ENCODE results near the gene COPG2. TPM values are rescaled to one million over a fixed set of nuclear protein-coding genes. Genes with fewer than 3 reads are reported as not detected.

The COPG2 gene
- polyA plus RNA-seq, 1 donor from 2014 or later, result 37.9 TPM

DNA sequence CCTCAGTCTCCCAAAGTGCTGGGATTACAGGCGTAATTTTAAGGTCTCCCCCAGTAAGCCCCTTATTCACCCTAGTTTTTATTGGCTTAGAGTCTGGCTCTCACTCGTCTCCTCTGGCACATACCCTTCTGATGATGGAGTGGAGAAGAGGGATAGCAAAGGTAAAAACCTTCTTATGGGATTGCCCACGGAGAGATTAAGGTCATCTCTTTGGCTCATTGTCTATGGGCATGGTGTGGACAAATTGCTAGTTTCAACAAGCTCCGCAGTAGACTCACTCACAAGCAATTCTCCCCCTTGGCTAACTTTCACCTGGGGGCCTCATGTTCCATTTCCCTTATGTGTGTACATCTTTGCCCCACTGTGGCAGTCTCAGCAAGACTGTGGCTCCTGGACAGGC, 40.2 kb upstream of the COPG2 start:
- H3K79me2 ChIP-seq (replicated peaks; ENCODE audit: insufficient read depth, low read length), result no peaks in the 10 kb centered on the region
- H3F3A ChIP-seq (ENCODE audit: insufficient read depth, low read length, poor library complexity, severe bottlenecking), result no peaks in the 10 kb centered on the region
- no peak overlapping the region for H2AFZ ChIP-seq (ENCODE audit: low read depth, low read length)
- H3K27me3 ChIP-seq (ENCODE audit: insufficient read depth, low read depth, low read length), result no peaks in the 10 kb centered on the region
- no peaks in the 10 kb centered on the region for H4K20me1 ChIP-seq (ENCODE audit: insufficient read depth)
- no peaks in the 10 kb centered on the region for H3K9me2 ChIP-seq (ENCODE audit: insufficient read depth, low read length)
- no peaks in the 10 kb centered on the region for H3K9me3 ChIP-seq (ENCODE audit: low read length)
- H3K36me3 ChIP-seq (ENCODE audit: insufficient read depth, low read length), result no peaks in the 10 kb centered on the region
- no peak overlapping the region for H3K9ac ChIP-seq (ENCODE audit: low read length)
- H3K4me3 ChIP-seq (ENCODE audit: low read length), result no peak overlapping the region
- no peak overlapping the region for H3K4me2 ChIP-seq (ENCODE audit: low read length)
- H3K27ac ChIP-seq (ENCODE audit: low read length), result no peak overlapping the region
- no peak for TF ChIP-seq EZH2 (IDR thresholded peaks at IDR 0.05; ENCODE audit: borderline replicate concordance, insufficient read depth, low read length, poor library complexity, severe bottlenecking)
- TF ChIP-seq SMC3 (conservative IDR thresholded peaks at IDR 0.05; ENCODE audit: poor library complexity), result no peak
- TF ChIP-seq, protein P1, sequence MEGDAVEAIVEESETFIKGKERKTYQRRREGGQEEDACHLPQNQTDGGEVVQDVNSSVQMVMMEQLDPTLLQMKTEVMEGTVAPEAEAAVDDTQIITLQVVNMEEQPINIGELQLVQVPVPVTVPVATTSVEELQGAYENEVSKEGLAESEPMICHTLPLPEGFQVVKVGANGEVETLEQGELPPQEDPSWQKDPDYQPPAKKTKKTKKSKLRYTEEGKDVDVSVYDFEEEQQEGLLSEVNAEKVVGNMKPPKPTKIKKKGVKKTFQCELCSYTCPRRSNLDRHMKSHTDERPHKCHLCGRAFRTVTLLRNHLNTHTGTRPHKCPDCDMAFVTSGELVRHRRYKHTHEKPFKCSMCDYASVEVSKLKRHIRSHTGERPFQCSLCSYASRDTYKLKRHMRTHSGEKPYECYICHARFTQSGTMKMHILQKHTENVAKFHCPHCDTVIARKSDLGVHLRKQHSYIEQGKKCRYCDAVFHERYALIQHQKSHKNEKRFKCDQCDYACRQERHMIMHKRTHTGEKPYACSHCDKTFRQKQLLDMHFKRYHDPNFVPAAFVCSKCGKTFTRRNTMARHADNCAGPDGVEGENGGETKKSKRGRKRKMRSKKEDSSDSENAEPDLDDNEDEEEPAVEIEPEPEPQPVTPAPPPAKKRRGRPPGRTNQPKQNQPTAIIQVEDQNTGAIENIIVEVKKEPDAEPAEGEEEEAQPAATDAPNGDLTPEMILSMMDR (IDR thresholded peaks at IDR 0.05; ENCODE audit: poor library complexity, severe bottlenecking), result no peak
- TF ChIP-seq RAD21 (conservative IDR thresholded peaks at IDR 0.05), result no peak
- TF ChIP-seq MXI1 (conservative IDR thresholded peaks at IDR 0.05; ENCODE audit: poor library complexity, severe bottlenecking), result no peak
- TF ChIP-seq TAF1 (IDR thresholded peaks at IDR 0.05; ENCODE audit: low read depth), result no peak
- no peak for TF ChIP-seq POLR2AphosphoS5 (IDR thresholded peaks at IDR 0.05)
- TF ChIP-seq EP300 (conservative IDR thresholded peaks at IDR 0.05; ENCODE audit: poor library complexity, severe bottlenecking), result no peak
- TF ChIP-seq REST (IDR thresholded peaks at IDR 0.05; ENCODE audit: borderline replicate concordance), result no peak

GRCh38 chr7:130708001-130708400, 39.5 kb upstream of the COPG2 start:
- no peaks in the 10 kb centered on the region for H3K79me2 ChIP-seq (replicated peaks; ENCODE audit: insufficient read depth, low read length)
- no peaks in the 10 kb centered on the region for H3K36me3 ChIP-seq (ENCODE audit: insufficient read depth, low read length)
- H3K9me3 ChIP-seq (ENCODE audit: low read length), result no peaks in the 10 kb centered on the region
- no peak overlapping the region for H3K27ac ChIP-seq (ENCODE audit: low read length)
- H3K9ac ChIP-seq (ENCODE audit: low read length), result no peak overlapping the region
- H3K4me2 ChIP-seq (ENCODE audit: low read length), result no peak overlapping the region
- H3F3A ChIP-seq (ENCODE audit: insufficient read depth, low read length, poor library complexity, severe bottlenecking), result no peaks in the 10 kb centered on the region
- H3K27me3 ChIP-seq (ENCODE audit: insufficient read depth, low read depth, low read length), result no peaks in the 10 kb centered on the region
- no peak overlapping the region for H2AFZ ChIP-seq (ENCODE audit: low read depth, low read length)
- TF ChIP-seq RAD21 (conservative IDR thresholded peaks at IDR 0.05) (no peak), POLR2AphosphoS5 (IDR thresholded peaks at IDR 0.05) (no peak), TAF1 (IDR thresholded peaks at IDR 0.05; ENCODE audit: low read depth) (no peak), MXI1 (conservative IDR thresholded peaks at IDR 0.05; ENCODE audit: poor library complexity, severe bottlenecking) (no peak), EP300 (conservative IDR thresholded peaks at IDR 0.05; ENCODE audit: poor library complexity, severe bottlenecking) (no peak), SMC3 (conservative IDR thresholded peaks at IDR 0.05; ENCODE audit: poor library complexity) (no peak), REST (IDR thresholded peaks at IDR 0.05; ENCODE audit: borderline replicate concordance) (no peak), EZH2 (IDR thresholded peaks at IDR 0.05; ENCODE audit: borderline replicate concordance, insufficient read depth, low read length, poor library complexity, severe bottlenecking) (no peak)
- TF ChIP-seq, protein P1 (IDR thresholded peaks at IDR 0.05; ENCODE audit: poor library complexity, severe bottlenecking), result no peak
- no peaks in the 10 kb centered on the region for H4K20me1 ChIP-seq (ENCODE audit: insufficient read depth)
- H3K9me2 ChIP-seq (ENCODE audit: insufficient read depth, low read length), result no peaks in the 10 kb centered on the region
- H3K4me3 ChIP-seq (ENCODE audit: low read length), result no peak overlapping the region
